ENCODE results near the gene XRRA1.

Gene XRRA1

GRCh38 chr11:74957937-74958629 is 9.2 kb upstream of the XRRA1 start:
- no peak for TF ChIP-seq ZNF274 (IDR thresholded peaks at IDR 0.05; ENCODE audit: low read depth, low read length)

GRCh38 chr11:74956397-74957015 is 7.6 kb upstream of the XRRA1 start:
- no peak for TF ChIP-seq ZNF274 (IDR thresholded peaks at IDR 0.05; ENCODE audit: low read depth, low read length)
- H3K4me3 ChIP-seq (ENCODE audit: low read length): peak overlapping the region; percentile 28; the same call in 1 of the 2 replicates

More at GRCh38 chr11:74957937-74958629, 9.2 kb upstream of the XRRA1 start:
- no peak overlapping the region for H3K4me3 ChIP-seq (ENCODE audit: low read length)

GRCh38 chr11:74954199-74954598 is 5.3 kb upstream of the XRRA1 start:
- no peak for TF ChIP-seq ZNF274 (IDR thresholded peaks at IDR 0.05; ENCODE audit: low read depth, low read length)
- peak overlapping the region; percentile 29; the same call in 1 of the 2 replicates for H3K4me3 ChIP-seq (ENCODE audit: low read length)

- H3K4me3 ChIP-seq (ENCODE audit: low read length): peak overlapping the region; percentile 61; the same call in 1 of the 2 replicates
- no peak for TF ChIP-seq ZNF274 (IDR thresholded peaks at IDR 0.05; ENCODE audit: low read depth, low read length)
These were observed 4.6 kb upstream of the XRRA1 start for GRCh38 chr11:74953451-74953850.

- H3K4me3 ChIP-seq (ENCODE audit: low read length): peak overlapping the region; percentile 61; the same call in 1 of the 2 replicates
- TF ChIP-seq ZNF274 (IDR thresholded peaks at IDR 0.05; ENCODE audit: low read depth, low read length): no peak
These were observed 3.9 kb upstream of the XRRA1 start for GRCh38 chr11:74952752-74953151.

- peak overlapping the region; percentile 48; the same call in 1 of the 2 replicates for H3K4me3 ChIP-seq (ENCODE audit: low read length)
- no peak for TF ChIP-seq ZNF274 (IDR thresholded peaks at IDR 0.05; ENCODE audit: low read depth, low read length)
These were observed 2.3 kb upstream of the XRRA1 start for GRCh38 chr11:74951226-74951625.

- H3K4me3 ChIP-seq (ENCODE audit: low read length): peak overlapping the region; percentile 97
- no peak for TF ChIP-seq ZNF274 (IDR thresholded peaks at IDR 0.05; ENCODE audit: low read depth, low read length)
These were observed 1.6 kb upstream of the XRRA1 start for GRCh38 chr11:74950374-74950969.

- no peak for TF ChIP-seq ZNF274 (IDR thresholded peaks at IDR 0.05; ENCODE audit: low read depth, low read length)
These were observed 854 bp upstream of the XRRA1 start for GRCh38 chr11:74949753-74950137.

GRCh38 chr11:74948546-74948897 is 369 bp downstream of the XRRA1 start:
- peak overlapping the region; percentile 87 for H3K4me3 ChIP-seq (ENCODE audit: low read length)
- no peak for TF ChIP-seq ZNF274 (IDR thresholded peaks at IDR 0.05; ENCODE audit: low read depth, low read length)

More at GRCh38 chr11:74949753-74950137, 854 bp upstream of the XRRA1 start:
- peak overlapping the region; percentile 97 for H3K4me3 ChIP-seq (ENCODE audit: low read length)

GRCh38 chr11:74942073-74942759 is 6.7 kb downstream of the XRRA1 start:
- no peak overlapping the region for H3K4me3 ChIP-seq (ENCODE audit: low read length)
- TF ChIP-seq ZNF274 (IDR thresholded peaks at IDR 0.05; ENCODE audit: low read depth, low read length): no peak

GRCh38 chr11:74941492-74941891 is 7.4 kb downstream of the XRRA1 start:
- no peak overlapping the region for H3K4me3 ChIP-seq (ENCODE audit: low read length)
- TF ChIP-seq ZNF274 (IDR thresholded peaks at IDR 0.05; ENCODE audit: low read depth, low read length): no peak

GRCh38 chr11:74937696-74938475 is 11.0 kb downstream of the XRRA1 start:
- no peak overlapping the region for H3K4me3 ChIP-seq (ENCODE audit: low read length)
- no peak for TF ChIP-seq ZNF274 (IDR thresholded peaks at IDR 0.05; ENCODE audit: low read depth, low read length)

- no peak for TF ChIP-seq ZNF274 (IDR thresholded peaks at IDR 0.05; ENCODE audit: low read depth, low read length)
These were observed 11.9 kb downstream of the XRRA1 start for GRCh38 chr11:74936976-74937375.

GRCh38 chr11:74936087-74936486 is 12.8 kb downstream of the XRRA1 start:
- TF ChIP-seq ZNF274 (IDR thresholded peaks at IDR 0.05; ENCODE audit: low read depth, low read length): no peak
- no peak overlapping the region for H3K4me3 ChIP-seq (ENCODE audit: low read length)

More at GRCh38 chr11:74936976-74937375, 11.9 kb downstream of the XRRA1 start:
- H3K4me3 ChIP-seq (ENCODE audit: low read length): no peak overlapping the region

Measured in GM08714 (cell line).